Hepatocyte (in vitro differentiated cells): Measurements from ENCODE around the gene FBXL20.

Experiments used
- EZH2 ChIP-seq: fragments of 200-600 bp; sonication (generic); IDR thresholded peaks from 2 replicates; pipeline ENCODE4 v1.6.1; 2016; ENCODE audit warnings: antibody characterized with exemption, mild to moderate bottlenecking, borderline replicate concordance
- EZH2phosphoT487 ChIP-seq: fragments of 200-600 bp; sonication (generic); IDR thresholded peaks from one replicate; pipeline ENCODE4 v1.6.1; 2018; ENCODE audit warnings: antibody characterized with exemption, mild to moderate bottlenecking, low read depth, moderate library complexity; ENCODE audit not compliant: unreplicated experiment, severe bottlenecking
- TF ChIP-seq, protein P1 (sequence below): fragments of 200-600 bp; sonication (generic); IDR thresholded peaks from 2 replicates; pipeline ENCODE4 v1.5.1; 2016; ENCODE audit warnings: antibody characterized with exemption, mild to moderate bottlenecking; ENCODE audit not compliant: poor library complexity

DNA sequence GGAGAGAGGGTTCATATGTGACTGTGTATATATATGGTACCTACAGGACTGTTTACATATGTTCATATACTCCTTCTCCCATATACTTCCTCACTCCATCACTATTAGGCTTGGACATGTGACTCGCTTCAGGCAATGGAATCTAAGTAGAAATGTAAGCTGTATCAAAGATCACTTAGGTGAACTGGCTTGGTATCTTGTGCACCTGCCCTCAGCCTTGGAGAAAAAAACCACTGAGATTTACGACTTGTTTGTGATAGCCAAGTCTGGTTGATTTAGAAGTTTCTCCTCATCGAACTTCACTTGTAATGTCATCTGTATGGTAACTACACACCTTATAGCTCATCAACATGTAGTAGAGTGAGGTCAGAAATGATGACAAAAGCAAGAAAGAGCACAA, 59.9 kb downstream of the FBXL20 start:
- TF ChIP-seq EZH2phosphoT487 (no peak), EZH2 (no peak)
- TF ChIP-seq, protein P1, sequence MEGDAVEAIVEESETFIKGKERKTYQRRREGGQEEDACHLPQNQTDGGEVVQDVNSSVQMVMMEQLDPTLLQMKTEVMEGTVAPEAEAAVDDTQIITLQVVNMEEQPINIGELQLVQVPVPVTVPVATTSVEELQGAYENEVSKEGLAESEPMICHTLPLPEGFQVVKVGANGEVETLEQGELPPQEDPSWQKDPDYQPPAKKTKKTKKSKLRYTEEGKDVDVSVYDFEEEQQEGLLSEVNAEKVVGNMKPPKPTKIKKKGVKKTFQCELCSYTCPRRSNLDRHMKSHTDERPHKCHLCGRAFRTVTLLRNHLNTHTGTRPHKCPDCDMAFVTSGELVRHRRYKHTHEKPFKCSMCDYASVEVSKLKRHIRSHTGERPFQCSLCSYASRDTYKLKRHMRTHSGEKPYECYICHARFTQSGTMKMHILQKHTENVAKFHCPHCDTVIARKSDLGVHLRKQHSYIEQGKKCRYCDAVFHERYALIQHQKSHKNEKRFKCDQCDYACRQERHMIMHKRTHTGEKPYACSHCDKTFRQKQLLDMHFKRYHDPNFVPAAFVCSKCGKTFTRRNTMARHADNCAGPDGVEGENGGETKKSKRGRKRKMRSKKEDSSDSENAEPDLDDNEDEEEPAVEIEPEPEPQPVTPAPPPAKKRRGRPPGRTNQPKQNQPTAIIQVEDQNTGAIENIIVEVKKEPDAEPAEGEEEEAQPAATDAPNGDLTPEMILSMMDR: no peak
